ENCODE results near the gene ZFP69.

GRCh38 chr1:40530735-40531380 lies 53.8 kb downstream of the ZFP69 start:
- TF ChIP-seq CTCF (conservative IDR thresholded peaks at IDR 0.05; ENCODE audit: low read length) (no peak), EZH2phosphoT487 (IDR thresholded peaks at IDR 0.05; ENCODE audit: borderline replicate concordance, low read depth, low read length) (no peak)

Measured in OCI-LY7 (cell line).